ENCODE results near the gene KIF9. TPM values are rescaled to one million over a fixed set of nuclear protein-coding genes. Genes with fewer than 3 reads are reported as not detected.
"Not testable (repeated sequence)": the region's sequence is repeated elsewhere in the genome, so short reads cannot be mapped to it uniquely, and the experiment has no call there.

Gene KIF9
- total and polyA plus RNA-seq, 8 donors = under 0.01 to 46.3 (median 12.8) TPM; not detected in 1

DNA sequence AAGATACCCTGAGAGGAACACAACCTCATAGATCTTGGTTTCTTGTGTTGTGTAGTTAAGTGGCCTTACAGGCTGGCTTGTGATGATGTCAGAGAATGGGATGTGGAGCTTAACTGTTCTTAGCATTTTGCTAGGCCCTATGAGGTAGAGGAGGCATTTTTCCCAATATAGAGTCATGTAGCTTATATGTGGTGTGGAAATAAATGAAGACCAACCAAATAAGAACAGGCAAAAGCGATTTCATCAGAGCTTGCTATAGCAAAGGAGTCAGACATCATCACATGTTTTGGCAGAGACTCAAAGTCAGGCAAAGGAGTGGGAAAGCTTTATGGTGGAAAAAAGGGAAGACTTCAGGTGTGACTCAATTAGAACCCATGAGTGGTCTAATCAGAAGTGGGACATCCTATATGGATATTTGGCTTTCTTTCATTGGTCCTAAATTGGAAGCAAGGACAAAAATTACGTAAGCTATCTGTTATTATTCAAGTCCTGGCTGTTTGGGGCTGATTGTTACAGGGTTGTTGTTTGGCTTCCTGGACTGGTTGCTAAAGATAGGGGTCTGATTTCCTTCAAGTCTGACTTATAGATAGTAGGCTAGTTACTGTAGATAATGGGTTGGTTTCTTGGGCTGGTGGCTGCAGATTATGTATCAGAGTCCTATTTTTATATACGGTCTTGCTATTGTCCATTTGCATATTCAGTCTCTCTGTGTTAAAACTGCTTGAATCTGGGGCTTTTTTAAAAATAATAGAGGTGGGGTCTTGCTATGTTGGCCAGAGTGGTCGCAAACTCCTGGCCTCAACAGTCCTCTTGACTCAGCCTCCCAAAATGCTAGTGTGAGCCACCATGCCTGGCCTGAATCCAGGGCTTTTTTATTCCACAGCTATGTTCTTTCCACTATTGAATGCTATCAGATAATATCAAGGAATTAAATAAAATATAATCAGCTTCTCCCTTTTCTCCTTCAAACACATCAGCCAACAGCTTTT is 88.4 kb downstream of the KIF9 start:
- WGBS, 5 donors = 93 to 96% (median 95%) methylated on average over 4 of the region's 4 CpGs
- Histone ChIP-seq H3K4me1 (peaks cover 0 to 6% (median 0%) of the 10 kb centered on the region in 4 donors), H3K4me3 (no peak overlapping the region), H3K27ac (no peak overlapping the region), H3K9me3 (no peaks in the 10 kb centered on the region), H3K36me3 (no peaks in the 10 kb centered on the region), H3K27me3 (no peaks in the 10 kb centered on the region)
- no peak for TF ChIP-seq POLR2AphosphoS5 (IDR thresholded peaks at IDR 0.05)
- TF ChIP-seq EP300 (IDR thresholded peaks at IDR 0.05) = no peak
- TF ChIP-seq POLR2A (IDR thresholded peaks at IDR 0.05) = no peak
- TF ChIP-seq, protein P1, sequence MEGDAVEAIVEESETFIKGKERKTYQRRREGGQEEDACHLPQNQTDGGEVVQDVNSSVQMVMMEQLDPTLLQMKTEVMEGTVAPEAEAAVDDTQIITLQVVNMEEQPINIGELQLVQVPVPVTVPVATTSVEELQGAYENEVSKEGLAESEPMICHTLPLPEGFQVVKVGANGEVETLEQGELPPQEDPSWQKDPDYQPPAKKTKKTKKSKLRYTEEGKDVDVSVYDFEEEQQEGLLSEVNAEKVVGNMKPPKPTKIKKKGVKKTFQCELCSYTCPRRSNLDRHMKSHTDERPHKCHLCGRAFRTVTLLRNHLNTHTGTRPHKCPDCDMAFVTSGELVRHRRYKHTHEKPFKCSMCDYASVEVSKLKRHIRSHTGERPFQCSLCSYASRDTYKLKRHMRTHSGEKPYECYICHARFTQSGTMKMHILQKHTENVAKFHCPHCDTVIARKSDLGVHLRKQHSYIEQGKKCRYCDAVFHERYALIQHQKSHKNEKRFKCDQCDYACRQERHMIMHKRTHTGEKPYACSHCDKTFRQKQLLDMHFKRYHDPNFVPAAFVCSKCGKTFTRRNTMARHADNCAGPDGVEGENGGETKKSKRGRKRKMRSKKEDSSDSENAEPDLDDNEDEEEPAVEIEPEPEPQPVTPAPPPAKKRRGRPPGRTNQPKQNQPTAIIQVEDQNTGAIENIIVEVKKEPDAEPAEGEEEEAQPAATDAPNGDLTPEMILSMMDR (IDR thresholded peaks at IDR 0.05) = no peak
- no peak for DNase-seq
- intact Hi-C loops (cut with DNase I; ENCODE audit: low total_unique reads) = no loop called here

DNA sequence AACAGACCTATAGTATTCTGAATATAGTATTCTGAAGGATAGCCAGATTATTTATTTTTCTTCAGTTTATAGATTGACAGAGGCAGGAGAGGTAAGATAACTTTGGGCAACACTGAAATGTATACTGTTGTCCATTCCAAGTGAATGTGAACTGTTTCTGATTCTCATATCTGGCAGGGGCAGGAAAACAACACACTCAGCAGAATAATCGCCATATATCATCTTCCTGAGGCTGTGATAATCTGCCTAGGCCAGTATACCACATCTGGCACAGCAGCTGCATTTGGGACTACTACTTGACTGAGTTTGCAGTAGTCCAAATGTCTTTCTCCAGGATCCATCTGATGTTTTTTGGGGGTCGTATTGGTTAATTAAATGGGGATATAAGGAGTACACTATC is 96.3 kb downstream of the KIF9 start:
- no peaks in the 10 kb centered on the region for H3K9me3 ChIP-seq
- peaks cover 0 to 6% (median 0%) of the 10 kb centered on the region in 4 donors for H3K36me3 ChIP-seq
- intact Hi-C loops (cut with DNase I; ENCODE audit: low total_unique reads) = no loop called here
- TF ChIP-seq POLR2AphosphoS5 (IDR thresholded peaks at IDR 0.05) = no peak
- TF ChIP-seq POLR2A (IDR thresholded peaks at IDR 0.05) = no peak
- TF ChIP-seq, protein P1 (IDR thresholded peaks at IDR 0.05) = no peak
- TF ChIP-seq EP300 (IDR thresholded peaks at IDR 0.05) = no peak
- no peak for DNase-seq
- H3K27me3 ChIP-seq = no peaks in the 10 kb centered on the region
- WGBS, 5 donors = 79 to 93% (median 88%) methylated on average over 2 of the region's 2 CpGs
- H3K4me1 ChIP-seq = no peaks in the 10 kb centered on the region
- no peak overlapping the region for H3K27ac ChIP-seq
- no peak overlapping the region for H3K4me3 ChIP-seq

DNA sequence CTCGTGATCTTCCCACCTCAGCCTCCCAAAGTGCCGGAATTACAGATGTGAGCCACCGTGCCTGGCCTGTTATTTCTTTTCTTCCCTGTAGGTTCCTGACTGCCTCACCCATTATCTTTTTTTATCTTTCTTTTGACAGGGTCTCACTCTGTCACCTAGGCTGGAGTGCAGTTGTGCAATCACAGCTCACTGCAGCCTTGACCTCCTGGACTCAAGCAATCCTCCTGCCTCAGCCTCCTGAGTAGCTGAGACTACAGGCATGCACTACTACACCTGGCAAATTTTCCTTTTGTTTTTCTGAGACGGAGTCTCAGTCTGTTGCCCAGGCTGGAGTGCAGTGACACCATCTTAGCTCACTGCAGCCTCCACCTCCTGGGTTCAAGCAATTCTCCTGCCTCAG is 100.9 kb downstream of the KIF9 start:
- peaks cover 4 to 27% (median 19%) of the 10 kb centered on the region in 4 donors for H3K36me3 ChIP-seq
- H3K27me3 ChIP-seq; DNase-seq; H3K4me3 ChIP-seq; H3K27ac ChIP-seq; H3K9me3 ChIP-seq; intact Hi-C loops (cut with DNase I; ENCODE audit: low total_unique reads); H3K4me1 ChIP-seq: not testable (repeated sequence)
- WGBS, 5 donors = 89 to 95% (median 93%) methylated on average over 4 of the region's 4 CpGs

DNA sequence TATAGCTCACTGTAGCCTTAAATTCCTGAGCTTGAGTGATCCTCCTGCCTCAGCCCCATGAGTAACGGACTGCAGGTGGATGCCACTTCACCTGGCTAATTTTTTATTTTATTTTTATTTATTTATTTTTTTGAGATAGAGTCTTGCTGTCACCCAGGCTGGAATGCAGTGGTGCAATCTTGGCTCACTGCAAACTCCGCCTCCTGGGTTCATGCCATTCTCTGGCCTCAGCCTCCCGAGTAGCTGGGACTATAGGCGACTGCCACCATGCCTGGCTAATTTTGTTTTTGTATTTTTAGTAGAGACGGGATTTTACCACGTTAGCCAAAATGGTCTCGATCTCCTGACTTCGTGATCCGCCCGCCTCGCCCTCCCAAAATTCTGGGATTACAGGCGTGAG is 102.6 kb downstream of the KIF9 start:
- DNase-seq; intact Hi-C loops (cut with DNase I; ENCODE audit: low total_unique reads); H3K4me3 ChIP-seq; H3K27me3 ChIP-seq; H3K4me1 ChIP-seq; H3K9me3 ChIP-seq; H3K27ac ChIP-seq: not testable (repeated sequence)
- H3K36me3 ChIP-seq = peaks cover 4 to 34% (median 25%) of the 10 kb centered on the region in 4 donors
- WGBS, 5 donors = 89 to 92% (median 90%) methylated on average over 12 of the region's 12 CpGs

Small RNAs within 50 kb of the gene (small RNA-seq; reads per million reads assigned to genes)
- 0 to 2.4 (median 0.15) reads per million in 4 donors for gene SNORD13P3

Other genes with a start within 250 kb of the KIF9 start
- 10 to 100 TPM; 55.4 to 96.2 (median 84.3) TPM for gene SETD2, start 118.7 kb downstream of the KIF9 start, total RNA-seq
- gene SETD2, start 118.7 kb downstream of the KIF9 start, polyA plus RNA-seq = 10 to 100 TPM in 1 of 3 donors, 1 to 10 TPM in 2; 9.3 to 10.7 (median 10.0) TPM
- gene KLHL18, start 145 bp upstream of the KIF9 start, total RNA-seq = 10 to 100 TPM; 10.6 to 29.8 (median 25.8) TPM
- 10 to 100 TPM in 2 of 3 donors, 1 to 10 TPM in 1; 7.6 to 21.0 (median 14.2) TPM for gene KLHL18, start 145 bp upstream of the KIF9 start, polyA plus RNA-seq
- 100 to 1,000 TPM in 2 of 5 donors, 10 to 100 TPM in 3; 26.3 to 120 (median 53.4) TPM for gene PTPN23, start 98.2 kb upstream of the KIF9 start, total RNA-seq
- gene PTPN23, start 98.2 kb upstream of the KIF9 start, polyA plus RNA-seq = 10 to 100 TPM in 1 of 3 donors, 1 to 10 TPM in 2; 8.6 to 24.0 (median 9.1) TPM
- 100 to 1,000 TPM in 1 of 5 donors, 10 to 100 TPM in 4; 44.9 to 223 (median 56.2) TPM for gene SCAP, start 193.1 kb upstream of the KIF9 start, total RNA-seq
- gene SCAP, start 193.1 kb upstream of the KIF9 start, polyA plus RNA-seq = 10 to 100 TPM; 15.6 to 30.3 (median 24.0) TPM
- gene ELP6, start 230.9 kb upstream of the KIF9 start, total RNA-seq = 10 to 100 TPM in 2 of 5 donors, 1 to 10 TPM in 2, not detected in 1; 6.2 to 18.0 (median 11.7) TPM
- 10 to 100 TPM; 24.7 to 28.3 (median 25.7) TPM for gene ELP6, start 230.9 kb upstream of the KIF9 start, polyA plus RNA-seq